Cerebellar nuclear complex (tissue), 1 donor: ENCODE measurements around the gene C17orf107.

Source experiments
- DNase-seq, 2 experiments: peaks; one replicate each; lab custom pipeline; 2025; lab: John Stamatoyannopoulos, UW

Gene C17orf107

DNA sequence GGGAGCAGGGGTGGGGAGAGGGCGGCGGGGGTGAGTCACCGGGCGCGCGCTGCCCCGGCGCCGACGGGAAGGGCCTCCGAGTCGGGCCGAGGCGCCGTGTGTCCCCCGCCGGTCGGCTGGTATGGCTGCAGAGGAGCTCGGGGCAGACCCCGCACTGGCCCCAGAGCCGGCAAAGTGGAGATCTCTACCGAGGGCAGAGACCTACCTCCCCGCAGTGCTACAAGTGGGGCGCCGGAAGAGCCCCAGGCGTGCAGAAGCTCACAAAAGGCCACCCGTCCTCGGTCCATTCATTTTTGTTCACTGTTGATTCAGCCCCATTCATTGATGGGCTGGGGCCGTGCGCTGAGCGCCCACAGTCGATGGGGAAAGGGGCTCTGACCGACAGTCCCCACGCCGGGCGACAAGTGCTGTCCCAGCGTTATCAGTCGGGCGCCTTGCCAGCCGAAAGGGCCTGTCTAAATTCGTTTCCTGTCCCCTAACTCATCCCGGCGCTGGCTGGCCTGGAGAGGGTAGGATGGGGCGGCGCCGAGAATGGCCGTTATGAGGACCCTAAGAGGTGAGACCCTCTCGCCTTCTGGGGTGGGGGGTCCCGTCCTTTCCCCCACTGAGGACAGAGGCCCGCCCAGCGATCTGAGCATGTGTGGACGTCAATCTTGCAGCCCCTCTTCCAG is 50.9 kb downstream of the C17orf107 start:
- DNase-seq = no peak

DNA sequence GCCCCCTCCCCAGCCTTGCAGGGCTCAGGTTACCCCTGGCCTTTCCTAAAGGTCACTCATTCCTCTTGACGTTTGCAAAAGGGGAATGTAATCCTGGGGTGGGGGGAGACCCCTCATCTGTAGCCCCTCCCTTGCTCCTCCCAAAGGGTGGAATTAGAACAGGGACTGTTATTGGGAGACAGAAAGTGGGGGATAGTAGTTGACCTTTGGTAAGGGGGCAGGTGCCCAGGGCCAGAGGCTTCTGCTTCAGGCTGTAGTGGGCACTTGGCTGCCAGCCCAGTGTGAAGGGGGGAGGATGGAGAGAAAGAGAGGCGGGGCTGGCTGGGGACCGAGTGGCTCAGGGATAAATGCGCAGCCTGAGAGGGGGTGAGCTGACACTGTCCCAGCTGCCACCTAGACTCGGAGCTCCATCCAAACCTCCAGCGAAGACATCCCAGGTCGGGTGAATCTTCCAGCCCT is 51.4 kb downstream of the C17orf107 start, which contains the start of gene ENO3:
Gene ENO3, plus strand, starts transcription at position 374 of the 459 bp plus-strand sequence. CDS start 711 bp downstream, outside the sequence.
- no peak for DNase-seq

DNA sequence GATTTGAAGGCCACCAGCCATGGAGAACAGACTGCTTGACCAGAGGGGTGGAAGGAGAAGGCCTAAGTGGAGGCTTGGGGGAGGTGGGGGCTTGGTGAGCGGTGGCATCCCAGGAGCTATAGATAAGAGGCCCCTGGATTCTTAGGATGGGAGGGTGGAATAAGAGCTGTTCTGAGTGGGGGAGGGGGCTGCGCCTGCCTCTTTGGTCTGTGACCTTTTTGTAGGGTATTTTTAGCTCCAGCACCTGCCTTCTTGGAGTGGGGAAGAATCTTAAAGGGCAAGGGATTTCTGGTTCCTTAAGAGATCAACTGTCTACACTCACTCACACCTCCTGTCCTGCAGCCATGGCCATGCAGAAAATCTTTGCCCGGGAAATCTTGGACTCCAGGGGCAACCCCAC is 52.1 kb downstream of the C17orf107 start:
- DNase-seq = no peak
